HFFc6 (cell line): Measurements from ENCODE around the gene PAK2. TPM values are rescaled to one million over a fixed set of nuclear protein-coding genes. Genes with fewer than 3 reads are reported as not detected.

Source experiments
- DNase-seq: peaks from one replicate; pipeline ENCODE4 v3.0.0-alpha.2; 2018
- H3K27ac Mint-ChIP-seq: 2 replicates; pipeline ENCODE4 v1.8.0; 2020; ENCODE audit warnings: mild to moderate bottlenecking, mixed read lengths
- H3K27me3 Mint-ChIP-seq: 2 replicates; pipeline ENCODE4 v1.8.0; 2021; ENCODE audit warnings: mild to moderate bottlenecking, moderate library complexity, mixed read lengths; ENCODE audit not compliant: insufficient read depth
- H3K36me3 Mint-ChIP-seq: 2 replicates; pipeline ENCODE4 v1.8.0; 2021; ENCODE audit warnings: low read depth, mixed read lengths
- H3K4me1 Mint-ChIP-seq: 2 replicates; pipeline ENCODE4 v1.8.0; 2020; ENCODE audit warnings: low read depth, mixed read lengths
- H3K4me3 Mint-ChIP-seq: 2 replicates; pipeline ENCODE4 v1.8.0; 2020; ENCODE audit warnings: mild to moderate bottlenecking, moderate library complexity, mixed read lengths
- H3K9me3 Mint-ChIP-seq: 2 replicates; pipeline ENCODE4 v1.8.0; 2020; ENCODE audit warnings: mild to moderate bottlenecking, mixed read lengths
- total RNA-seq, 6 experiments: library from RNA; stranded (reverse); fragmentation: NEBNext Ultra II Directional; extraction: Animal tissue kit (Norgen Biotek cat#: 25700); gene quantifications; 2 replicates in 1 of 6; 3 replicates in 5 of 6; pipeline ENCODE4 v1.2.3, GENCODE V29; 2021
- TF ChIP-seq, protein P1 (sequence below): fragments of 200-600 bp; sonication (generic); IDR thresholded peaks from 2 replicates; pipeline ENCODE4 v1.5.0; 2021; ENCODE audit warnings: antibody characterized with exemption, mild to moderate bottlenecking

PAK2 gene
- total RNA-seq, 6 experiments from 2014 or later = 63.9 to 78.0 (median 69.4) TPM

DNA sequence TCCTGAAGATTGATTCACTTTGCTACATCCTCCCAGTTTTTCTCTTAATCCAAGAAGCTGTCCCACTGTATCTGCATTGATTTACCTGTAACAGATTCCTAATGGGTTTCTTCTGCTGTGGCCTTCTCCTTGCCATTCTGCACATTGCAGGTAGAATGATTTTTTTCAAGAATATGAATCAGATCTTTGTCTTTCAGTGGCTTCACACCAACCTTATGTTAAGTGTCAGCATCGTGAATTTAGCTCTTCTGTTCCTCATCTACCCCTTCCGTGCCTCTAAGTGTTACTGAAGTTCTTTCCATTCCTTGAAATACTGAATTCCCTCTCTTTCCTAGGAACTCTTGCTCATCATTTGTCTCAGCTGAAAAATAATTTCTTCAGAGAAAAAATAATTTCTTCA lies 135.6 kb downstream of the PAK2 start:
- Mint-ChIP-seq H3K27me3 (no peaks in the 10 kb centered on the region), H3K9me3 (no peaks in the 10 kb centered on the region), H3K27ac (no peak overlapping the region), H3K36me3 (no peaks in the 10 kb centered on the region; the same call in 1 of the 2 replicates), H3K4me1 (peaks cover 31% of the 10 kb centered on the region), H3K4me3 (no peak overlapping the region)
- DNase-seq = no peak
- TF ChIP-seq, protein P1, sequence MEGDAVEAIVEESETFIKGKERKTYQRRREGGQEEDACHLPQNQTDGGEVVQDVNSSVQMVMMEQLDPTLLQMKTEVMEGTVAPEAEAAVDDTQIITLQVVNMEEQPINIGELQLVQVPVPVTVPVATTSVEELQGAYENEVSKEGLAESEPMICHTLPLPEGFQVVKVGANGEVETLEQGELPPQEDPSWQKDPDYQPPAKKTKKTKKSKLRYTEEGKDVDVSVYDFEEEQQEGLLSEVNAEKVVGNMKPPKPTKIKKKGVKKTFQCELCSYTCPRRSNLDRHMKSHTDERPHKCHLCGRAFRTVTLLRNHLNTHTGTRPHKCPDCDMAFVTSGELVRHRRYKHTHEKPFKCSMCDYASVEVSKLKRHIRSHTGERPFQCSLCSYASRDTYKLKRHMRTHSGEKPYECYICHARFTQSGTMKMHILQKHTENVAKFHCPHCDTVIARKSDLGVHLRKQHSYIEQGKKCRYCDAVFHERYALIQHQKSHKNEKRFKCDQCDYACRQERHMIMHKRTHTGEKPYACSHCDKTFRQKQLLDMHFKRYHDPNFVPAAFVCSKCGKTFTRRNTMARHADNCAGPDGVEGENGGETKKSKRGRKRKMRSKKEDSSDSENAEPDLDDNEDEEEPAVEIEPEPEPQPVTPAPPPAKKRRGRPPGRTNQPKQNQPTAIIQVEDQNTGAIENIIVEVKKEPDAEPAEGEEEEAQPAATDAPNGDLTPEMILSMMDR = no peak

Other genes starting within 250 kb of the PAK2 start
- gene RNF168, start 236.1 kb upstream of the PAK2 start, total RNA-seq = 10 to 100 TPM; 11.6 to 16.5 (median 15.5) TPM
- gene SMCO1, start 224.5 kb upstream of the PAK2 start, total RNA-seq = not detected
- 10 to 100 TPM in 1 of 6 experiments, 1 to 10 TPM in 5; 6.6 to 10.2 (median 9.1) TPM for gene WDR53, start 171.3 kb upstream of the PAK2 start, total RNA-seq
- gene FBXO45, start 171.2 kb upstream of the PAK2 start, total RNA-seq = 1 to 10 TPM; 7.0 to 9.5 (median 8.1) TPM
- under 1 TPM in 5 of 6 experiments, not detected in 1; 0.07 to 0.23 (median 0.13) TPM for gene NRROS, start 100.2 kb upstream of the PAK2 start, total RNA-seq
- gene CEP19, start 27.6 kb upstream of the PAK2 start, total RNA-seq = 1 to 10 TPM; 1.9 to 2.6 (median 2.1) TPM
- gene PIGX, start 27.5 kb upstream of the PAK2 start, total RNA-seq = 10 to 100 TPM; 19.6 to 25.0 (median 24.2) TPM
- 10 to 100 TPM; 25.2 to 33.0 (median 29.1) TPM for gene SENP5, start 128.1 kb downstream of the PAK2 start, total RNA-seq
- gene NCBP2, start 202.7 kb downstream of the PAK2 start, total RNA-seq = 10 to 100 TPM; 73.6 to 82.2 (median 76.3) TPM
- gene PIGZ, start 229.0 kb downstream of the PAK2 start, total RNA-seq = 1 to 10 TPM; 2.9 to 4.3 (median 3.7) TPM